Naive thymus-derived CD4-positive, alpha-beta T cell (primary cell): ENCODE measurements around the gene PLEKHG4B. TPM values are rescaled to one million over a fixed set of nuclear protein-coding genes. Genes with fewer than 3 reads are reported as not detected.

Experiments used
- ATAC-seq: fragments of 150-1000 bp; cut with Tn5 transposase; 2 replicates; pipeline ENCODE4 v1.10.0; 2021; ENCODE audit warnings: mild to moderate bottlenecking, moderate library complexity
- CTCF ChIA-PET: fragments of 350-600 bp; sonication (Branson Sonifier 250); formaldehyde crosslinking; loops from one replicate; lab custom pipeline; 2021; ENCODE audit warnings: antibody characterized with exemption; lab: Charles Lee
- POLR2A ChIA-PET: fragments of 350-600 bp; sonication (Branson Sonifier 250); formaldehyde crosslinking; loops from one replicate; lab custom pipeline; 2021; ENCODE audit warnings: antibody characterized with exemption, inconsistent platforms; lab: Charles Lee
- DNase-seq, 9 donors: peaks; one replicate each; pipeline versions ENCODE4 v3.0.0 to v3.0.0-alpha.2; 2020 to 2022; ENCODE audit warnings: mixed read lengths in 1 of 9
- H3K27ac ChIP-seq: one replicate; pipeline ENCODE4 v1.7.0; 2013; ENCODE audit warnings: mild to moderate bottlenecking, low read depth, low read length, moderate library complexity
- H3K27me3 ChIP-seq, 2 donors: one replicate each; pipeline ENCODE4 v1.7.0; 2013; ENCODE audit warnings: low read length in 2 of 2, mild to moderate bottlenecking in 2 of 2, moderate library complexity in 2 of 2; ENCODE audit not compliant: control insufficient read depth in 2 of 2, insufficient read depth in 2 of 2
- H3K36me3 ChIP-seq, 3 experiments: 1 replicate in 2 of 3; 2 replicates in 1 of 3; pipeline ENCODE4 v1.7.0; 2013; ENCODE audit warnings: low read length in 3 of 3, mild to moderate bottlenecking in 3 of 3, moderate library complexity in 1 of 3; ENCODE audit not compliant: insufficient read depth in 3 of 3, control insufficient read depth in 2 of 3
- H3K4me1 ChIP-seq, 2 donors: one replicate each; pipeline ENCODE4 v1.7.0; 2013; ENCODE audit warnings: low read length in 2 of 2, mild to moderate bottlenecking in 2 of 2, moderate library complexity in 1 of 2; ENCODE audit not compliant: control insufficient read depth in 2 of 2, insufficient read depth in 2 of 2
- H3K4me3 ChIP-seq: 2 replicates; pipeline ENCODE4 v1.7.0; 2013; ENCODE audit warnings: mild to moderate bottlenecking, low read length
- H3K9me3 ChIP-seq, 3 experiments: 1 replicate in 2 of 3; 2 replicates in 1 of 3; pipeline ENCODE4 v1.7.0; 2013; ENCODE audit warnings: low read length in 3 of 3; ENCODE audit not compliant: control insufficient read depth in 2 of 3
- H3K27ac Mint-ChIP-seq, 9 donors: one replicate each; pipeline ENCODE4 v1.8.0; 2020 to 2022; ENCODE audit warnings: mixed read lengths in 9 of 9, mild to moderate bottlenecking in 8 of 9, moderate library complexity in 5 of 9, inconsistent platforms in 2 of 9
- H3K27me3 Mint-ChIP-seq, 5 donors: one replicate each; pipeline ENCODE4 v1.8.0; 2021 to 2022; ENCODE audit warnings: mixed read lengths in 5 of 5, mild to moderate bottlenecking in 1 of 5
- H3K36me3 Mint-ChIP-seq, 5 donors: one replicate each; pipeline ENCODE4 v1.8.0; 2020 to 2022; ENCODE audit warnings: mixed read lengths in 5 of 5, mild to moderate bottlenecking in 3 of 5, inconsistent platforms in 1 of 5
- H3K4me1 Mint-ChIP-seq, 7 donors: one replicate each; pipeline ENCODE4 v1.8.0; 2020 to 2022; ENCODE audit warnings: mixed read lengths in 7 of 7, mild to moderate bottlenecking in 3 of 7, inconsistent platforms in 1 of 7
- H3K4me3 Mint-ChIP-seq, 10 donors: one replicate each; pipeline ENCODE4 v1.8.0; 2020 to 2022; ENCODE audit warnings: mild to moderate bottlenecking in 10 of 10, mixed read lengths in 10 of 10, moderate library complexity in 6 of 10, inconsistent platforms in 2 of 10
- H3K9me3 Mint-ChIP-seq, 11 donors: one replicate each; pipeline ENCODE4 v1.8.0; 2020 to 2022; ENCODE audit warnings: mixed read lengths in 11 of 11, mild to moderate bottlenecking in 4 of 11, inconsistent platforms in 1 of 11, moderate library complexity in 1 of 11
- intact Hi-C, 2 donors: fragments of 100-400 bp; cut with micrococcal nuclease; formaldehyde crosslinking; loops; one replicate each; pipeline ENCODE4 v1.15.1; 2023
- polyA plus RNA-seq, 2 donors: library from polyadenylated mRNA; unstranded; fragments of 300-500 nt; fragmentation: Illumina TruSeq; gene quantifications; one replicate each; pipeline ENCODE4 v1.2.3, GENCODE V29; 2021
- total RNA-seq, 6 experiments: library from RNA in 5 of 6; stranded (reverse) in 5 of 6; gene quantifications; 1 replicate in 5 of 6; 2 replicates in 1 of 6; pipeline ENCODE4 v1.2.3 and lab custom pipeline; 2021 to 2026

Gene PLEKHG4B
- total and polyA plus RNA-seq, 7 experiments from 2014 or later = 0.39 to 2.0 TPM; not detected in 5

DNA sequence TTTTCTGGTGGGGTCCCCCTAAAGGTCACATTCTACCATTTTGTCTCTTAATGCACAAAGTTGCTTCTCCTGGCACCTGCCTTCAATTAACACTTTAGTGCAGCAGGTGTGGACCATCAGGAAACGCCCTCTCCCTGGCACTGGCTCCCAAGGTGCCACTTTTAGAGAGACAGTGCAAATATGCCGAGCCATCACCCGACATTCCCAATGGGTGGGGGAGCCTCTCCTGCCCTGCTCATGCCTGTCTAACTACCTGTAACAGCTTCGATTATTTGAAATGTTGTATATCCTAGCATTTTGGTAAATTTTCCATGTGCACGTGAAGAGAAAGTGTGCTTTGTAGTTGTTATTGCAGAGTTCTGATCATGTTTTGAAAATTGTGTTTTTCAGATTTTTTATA lies 86.1 kb downstream of the PLEKHG4B start:
- Mint-ChIP-seq H3K36me3 (no peaks in the 10 kb centered on the region), H3K27ac (no peak overlapping the region), H3K4me3 (no peak overlapping the region), H3K4me1 (peaks cover 0 to 1% (median 0%) of the 10 kb centered on the region in 7 donors), H3K27me3 (peaks cover 0 to 14% (median 0%) of the 10 kb centered on the region in 5 donors), H3K9me3 (no peaks in the 10 kb centered on the region)
- no peak overlapping the region for H3K27ac ChIP-seq
- DNase-seq (no peak), ATAC-seq (no peak)
- ChIA-PET CTCF (no interaction called here), POLR2A (no interaction called here)
- H3K4me1 ChIP-seq = no peaks in the 10 kb centered on the region
- H3K36me3 ChIP-seq = no peaks in the 10 kb centered on the region
- no peaks in the 10 kb centered on the region for H3K27me3 ChIP-seq
- intact Hi-C loops = no loop called here
- no peak overlapping the region for H3K4me3 ChIP-seq
- no peaks in the 10 kb centered on the region for H3K9me3 ChIP-seq

DNA sequence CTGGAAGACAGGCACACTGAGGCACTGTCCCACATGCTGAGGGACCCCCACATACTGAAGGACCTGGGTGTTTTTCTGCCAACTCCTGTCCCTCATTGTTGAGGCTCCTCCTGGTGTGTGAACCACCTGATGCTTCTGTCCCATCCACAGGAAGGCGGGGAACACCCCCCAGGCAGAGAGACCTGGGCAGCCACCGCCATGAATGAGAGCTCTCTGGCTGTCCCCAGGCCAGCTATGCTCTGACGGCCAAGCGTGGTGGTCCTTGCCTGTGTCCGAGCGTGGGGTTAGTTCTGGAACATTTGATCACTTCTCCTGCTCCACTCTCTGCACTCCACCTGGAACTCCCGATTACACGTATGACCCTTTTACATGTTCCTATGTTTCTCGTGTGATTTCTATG lies 87.4 kb downstream of the PLEKHG4B start:
- Mint-ChIP-seq H3K27ac (no peak overlapping the region), H3K27me3 (peaks cover 0 to 9% (median 0%) of the 10 kb centered on the region in 5 donors), H3K9me3 (no peaks in the 10 kb centered on the region), H3K4me3 (no peak overlapping the region), H3K4me1 (no peaks in the 10 kb centered on the region), H3K36me3 (no peaks in the 10 kb centered on the region)
- DNase-seq (no peak), ATAC-seq (no peak)
- H3K9me3 ChIP-seq = no peaks in the 10 kb centered on the region
- no peaks in the 10 kb centered on the region for H3K36me3 ChIP-seq
- H3K27me3 ChIP-seq = no peaks in the 10 kb centered on the region
- no peak overlapping the region for H3K4me3 ChIP-seq
- ChIA-PET CTCF (no interaction called here), POLR2A (no interaction called here)
- intact Hi-C loops = no loop called here
- H3K27ac ChIP-seq = no peak overlapping the region
- H3K4me1 ChIP-seq = no peaks in the 10 kb centered on the region

DNA sequence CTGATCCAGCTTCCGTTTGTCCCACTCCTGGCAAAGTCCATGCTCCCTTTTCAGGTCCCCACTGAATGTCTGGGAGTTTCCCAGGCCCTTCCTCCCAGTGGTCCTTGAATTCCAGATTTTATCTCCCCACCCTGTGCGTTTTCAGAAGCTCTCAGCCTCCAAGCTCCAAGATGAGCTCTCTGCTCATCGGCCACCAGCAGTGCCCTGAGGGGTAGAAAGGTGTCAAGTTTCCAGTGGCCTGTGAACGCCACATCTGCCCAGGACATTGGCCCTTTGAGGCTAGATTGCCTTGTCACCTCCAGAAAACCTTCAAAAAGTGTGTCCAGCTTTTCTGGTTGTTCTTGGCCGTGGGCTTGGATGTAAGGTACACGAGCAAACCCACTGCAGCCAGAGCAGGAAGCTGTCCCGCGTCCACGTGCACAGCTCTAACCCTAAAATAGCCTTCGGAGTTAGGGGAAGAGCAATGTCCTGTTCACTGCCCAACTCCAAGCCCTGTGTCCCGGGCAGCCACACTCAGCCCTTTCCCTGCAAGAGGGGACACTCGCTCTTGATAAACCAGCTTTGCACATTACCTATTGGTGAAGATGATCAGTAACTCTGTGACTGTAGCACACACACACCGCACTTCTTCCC lies 88.4 kb downstream of the PLEKHG4B start:
- no peak overlapping the region for H3K4me3 Mint-ChIP-seq
- Histone ChIP-seq H3K9me3 (no peaks in the 10 kb centered on the region), H3K27ac (no peak overlapping the region), H3K4me3 (no peak overlapping the region), H3K4me1 (no peaks in the 10 kb centered on the region), H3K36me3 (no peaks in the 10 kb centered on the region), H3K27me3 (no peaks in the 10 kb centered on the region)
- intact Hi-C loops = no loop called here
- no peaks in the 10 kb centered on the region for H3K4me1 Mint-ChIP-seq
- DNase-seq (no peak), ATAC-seq (no peak)
- POLR2A ChIA-PET = no interaction called here
- no peaks in the 10 kb centered on the region for H3K9me3 Mint-ChIP-seq
- CTCF ChIA-PET = no interaction called here
- no peak overlapping the region for H3K27ac Mint-ChIP-seq
- no peaks in the 10 kb centered on the region for H3K36me3 Mint-ChIP-seq
- peaks cover 0 to 9% (median 0%) of the 10 kb centered on the region in 5 donors for H3K27me3 Mint-ChIP-seq

DNA sequence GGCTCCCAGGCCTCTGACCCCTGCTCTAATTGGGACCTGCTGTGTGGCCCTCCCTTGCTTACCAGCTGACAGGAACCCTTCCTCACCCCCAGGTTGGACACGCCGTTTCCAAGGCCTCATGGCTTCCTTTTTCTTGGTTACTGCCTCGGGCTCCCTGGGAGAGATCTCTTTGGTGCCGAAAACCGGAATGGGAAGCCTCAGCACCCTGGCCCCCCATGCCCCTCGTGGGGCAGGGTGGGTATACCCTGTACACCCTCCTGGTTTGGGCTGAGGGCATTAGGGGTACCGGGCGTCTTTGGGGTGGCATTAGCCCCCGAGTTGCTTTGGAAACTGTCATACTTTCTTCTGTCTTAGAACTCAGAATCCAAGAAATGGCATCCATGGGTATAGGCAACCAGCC lies 89.2 kb downstream of the PLEKHG4B start:
- H3K27ac ChIP-seq = no peak overlapping the region
- ChIA-PET CTCF (no interaction called here), POLR2A (no interaction called here)
- H3K4me1 ChIP-seq = no peaks in the 10 kb centered on the region
- no peaks in the 10 kb centered on the region for H3K36me3 ChIP-seq
- intact Hi-C loops = no loop called here
- H3K9me3 ChIP-seq = no peaks in the 10 kb centered on the region
- H3K27me3 ChIP-seq = no peaks in the 10 kb centered on the region
- H3K4me1 Mint-ChIP-seq = no peaks in the 10 kb centered on the region
- DNase-seq (no peak), ATAC-seq (no peak)
- H3K36me3 Mint-ChIP-seq = no peaks in the 10 kb centered on the region
- H3K27ac Mint-ChIP-seq = no peak overlapping the region
- H3K4me3 ChIP-seq = no peak overlapping the region
- no peaks in the 10 kb centered on the region for H3K9me3 Mint-ChIP-seq
- H3K4me3 Mint-ChIP-seq = no peak overlapping the region
- H3K27me3 Mint-ChIP-seq = peaks cover 0 to 9% (median 0%) of the 10 kb centered on the region in 5 donors

DNA sequence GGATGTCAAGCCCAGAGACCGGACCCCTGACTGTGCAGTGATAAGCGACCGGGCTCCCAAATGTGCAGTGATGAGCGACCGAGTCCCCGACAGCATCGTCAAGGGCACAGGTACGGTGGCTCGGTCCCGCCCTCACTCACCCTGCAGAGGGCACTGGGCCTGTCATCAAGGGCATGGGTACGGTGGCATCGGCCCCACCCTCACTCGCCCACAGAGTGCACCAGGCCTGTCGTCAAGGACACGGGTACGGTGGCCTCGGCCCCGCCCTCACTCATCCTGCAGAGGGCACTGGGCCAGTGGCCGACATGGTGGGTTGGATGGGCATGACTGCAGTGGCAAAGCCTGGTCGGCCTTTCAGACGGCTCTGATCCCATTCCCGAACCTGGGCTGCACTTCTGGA lies 89.6 kb downstream of the PLEKHG4B start:
- intact Hi-C loops = no loop called here

DNA sequence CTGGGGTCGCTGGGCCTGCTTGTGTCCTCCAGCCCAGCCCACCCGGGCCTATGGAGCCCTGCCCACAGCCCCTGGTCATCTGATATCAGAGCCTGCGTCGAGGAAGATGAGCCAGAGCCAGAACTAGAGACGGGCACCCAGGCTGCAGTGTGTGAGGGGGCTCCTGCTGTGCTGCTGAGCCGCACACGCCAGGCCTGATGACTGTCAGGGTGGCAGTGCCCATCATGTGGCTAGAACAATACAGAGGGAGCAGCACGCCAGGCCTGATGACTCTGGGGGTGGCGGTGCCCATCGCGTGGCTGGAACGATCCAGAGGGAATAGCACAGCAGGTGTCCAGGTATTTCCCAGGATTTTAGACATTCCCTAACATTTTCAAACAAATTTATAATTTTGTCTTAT lies 90.2 kb downstream of the PLEKHG4B start:
- no peaks in the 10 kb centered on the region for H3K4me1 ChIP-seq
- Mint-ChIP-seq H3K27me3 (peaks cover 0 to 9% (median 0%) of the 10 kb centered on the region in 5 donors), H3K9me3 (no peaks in the 10 kb centered on the region), H3K27ac (no peak overlapping the region), H3K36me3 (no peaks in the 10 kb centered on the region), H3K4me3 (no peak overlapping the region), H3K4me1 (no peaks in the 10 kb centered on the region)
- no peaks in the 10 kb centered on the region for H3K9me3 ChIP-seq
- no peaks in the 10 kb centered on the region for H3K27me3 ChIP-seq
- intact Hi-C loops = no loop called here
- ATAC-seq (no peak), DNase-seq (no peak)
- H3K36me3 ChIP-seq = no peaks in the 10 kb centered on the region
- no peak overlapping the region for H3K27ac ChIP-seq
- ChIA-PET POLR2A (no interaction called here), CTCF (no interaction called here)
- no peak overlapping the region for H3K4me3 ChIP-seq

More for the DNA sequence above, 89.6 kb downstream of the PLEKHG4B start:
- Histone ChIP-seq H3K4me3 (no peak overlapping the region), H3K27ac (no peak overlapping the region), H3K27me3 (no peaks in the 10 kb centered on the region), H3K4me1 (no peaks in the 10 kb centered on the region), H3K9me3 (no peaks in the 10 kb centered on the region), H3K36me3 (no peaks in the 10 kb centered on the region)
- CTCF ChIA-PET = no interaction called here
- Mint-ChIP-seq H3K36me3 (no peaks in the 10 kb centered on the region), H3K9me3 (no peaks in the 10 kb centered on the region), H3K4me1 (no peaks in the 10 kb centered on the region), H3K27ac (no peak overlapping the region), H3K4me3 (no peak overlapping the region), H3K27me3 (peaks cover 0 to 9% (median 0%) of the 10 kb centered on the region in 5 donors)
- POLR2A ChIA-PET = no interaction called here
- no peak for DNase-seq
- no peak for ATAC-seq

DNA sequence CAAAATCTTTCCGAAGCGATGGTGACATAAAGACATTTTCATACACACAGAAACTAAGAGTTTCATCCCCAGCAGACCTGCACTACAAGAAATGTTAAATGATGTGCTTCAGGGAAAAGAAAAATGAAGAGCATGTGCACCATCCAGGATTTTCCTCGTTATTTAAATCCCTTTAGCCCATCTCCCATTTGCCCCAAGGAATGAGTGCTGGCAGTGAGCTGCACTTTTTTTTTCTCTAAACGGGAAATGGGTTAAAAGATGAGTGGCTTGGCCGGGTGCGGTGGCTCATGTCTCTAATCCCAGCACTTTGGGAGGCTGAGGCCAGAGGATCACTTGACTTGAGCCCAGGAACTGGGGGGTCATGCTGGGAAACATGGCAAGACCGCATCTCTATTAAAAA lies 92.5 kb downstream of the PLEKHG4B start:
- POLR2A ChIA-PET = no interaction called here
- H3K9me3 Mint-ChIP-seq = peaks cover 0 to 2% (median 0%) of the 10 kb centered on the region in 11 donors
- H3K4me3 Mint-ChIP-seq = no peak overlapping the region
- Histone ChIP-seq H3K36me3 (no peaks in the 10 kb centered on the region), H3K4me1 (peaks cover 0 to 6% of the 10 kb centered on the region in 2 donors), H3K27ac (no peak overlapping the region), H3K27me3 (no peaks in the 10 kb centered on the region), H3K4me3 (no peak overlapping the region), H3K9me3 (no peaks in the 10 kb centered on the region)
- DNase-seq (no peak), ATAC-seq (no peak)
- CTCF ChIA-PET = interaction anchor here (0.6 kb wide), 1 partner anchor 9 kb away, joined by 3 read pairs; no protein-coding TSS in a partner anchor
- H3K27me3 Mint-ChIP-seq = peaks cover 0 to 9% (median 0%) of the 10 kb centered on the region in 5 donors
- intact Hi-C loops = no loop called here
- H3K4me1 Mint-ChIP-seq = peaks cover 5 to 8% (median 6%) of the 10 kb centered on the region in 7 donors
- H3K27ac Mint-ChIP-seq = peak overlapping the region in 1 of 9 donors; percentile 19
- no peaks in the 10 kb centered on the region for H3K36me3 Mint-ChIP-seq
